Trophoblast cell (in vitro differentiated cells and primary cell): ENCODE measurements around the gene UNC93A.
A peak's percentile ranks its signal among the peaks of the same experiment; 100 is the strongest.

ENCODE experiments used
- DNase-seq, 2 donors: peaks; one replicate each; pipeline ENCODE4 v3.0.0-alpha.2; 2016
- H2AFZ ChIP-seq: 2 replicates; pipeline ENCODE4 v1.6.1; 2013; ENCODE audit warnings: low read length, moderate library complexity, mild to moderate bottlenecking; ENCODE audit not compliant: insufficient read depth, poor library complexity
- H2AK5ac ChIP-seq: 2 replicates; pipeline ENCODE4 v1.6.1; 2013; ENCODE audit warnings: mild to moderate bottlenecking, low read length
- H2BK120ac ChIP-seq: 2 replicates; pipeline ENCODE4 v1.6.1; 2013; ENCODE audit warnings: low read length, mild to moderate bottlenecking, moderate library complexity; ENCODE audit not compliant: insufficient read depth, poor library complexity
- H2BK12ac ChIP-seq: 2 replicates; pipeline ENCODE4 v1.6.1; 2013; ENCODE audit warnings: mild to moderate bottlenecking, low read length, moderate library complexity
- H2BK5ac ChIP-seq: 2 replicates; pipeline ENCODE4 v1.6.1; 2013; ENCODE audit warnings: low read length, low read depth, moderate library complexity, mild to moderate bottlenecking; ENCODE audit not compliant: poor library complexity
- H3K14ac ChIP-seq: 2 replicates; pipeline ENCODE4 v1.6.1; 2013; ENCODE audit warnings: mild to moderate bottlenecking, low read length
- H3K18ac ChIP-seq: 2 replicates; pipeline ENCODE4 v1.6.1; 2013; ENCODE audit warnings: mild to moderate bottlenecking, low read length
- H3K23ac ChIP-seq: 2 replicates; pipeline ENCODE4 v1.6.1; 2013; ENCODE audit warnings: low read length
- H3K27ac ChIP-seq: 2 replicates; pipeline ENCODE4 v1.5.1; 2013; ENCODE audit warnings: low read depth, mild to moderate bottlenecking, inconsistent platforms, low read length, moderate library complexity
- H3K27me3 ChIP-seq: 2 replicates; pipeline ENCODE4 v1.6.1; 2013; ENCODE audit warnings: inconsistent platforms, mild to moderate bottlenecking, low read length, moderate library complexity; ENCODE audit not compliant: insufficient read depth
- H3K36me3 ChIP-seq, 2 experiments: 1 replicate in 1 of 2; 2 replicates in 1 of 2; pipeline ENCODE4 v1.6.1; 2013; ENCODE audit warnings: low read length in 2 of 2, mild to moderate bottlenecking in 2 of 2, moderate library complexity in 1 of 2; ENCODE audit not compliant: insufficient read depth in 2 of 2, control insufficient read depth in 1 of 2
- H3K4ac ChIP-seq: 2 replicates; pipeline ENCODE4 v1.6.1; 2013; ENCODE audit warnings: low read depth, mild to moderate bottlenecking, low read length, moderate library complexity
- H3K4me1 ChIP-seq, 2 experiments: 1 replicate in 1 of 2; 2 replicates in 1 of 2; pipeline ENCODE4 v1.6.1; 2013; ENCODE audit warnings: low read length in 2 of 2, mild to moderate bottlenecking in 2 of 2, moderate library complexity in 1 of 2; ENCODE audit not compliant: insufficient read depth in 2 of 2, control insufficient read depth in 1 of 2
- H3K4me2 ChIP-seq: 2 replicates; pipeline ENCODE4 v1.6.1; 2013; ENCODE audit warnings: inconsistent platforms, mild to moderate bottlenecking, low read length, moderate library complexity
- H3K4me3 ChIP-seq: 2 replicates; pipeline ENCODE4 v1.5.1; 2013; ENCODE audit warnings: mild to moderate bottlenecking, low read depth, low read length, inconsistent platforms
- H3K79me1 ChIP-seq: one replicate; pipeline ENCODE4 v1.6.1; 2013; ENCODE audit warnings: low read length
- H3K79me2 ChIP-seq: 2 replicates; pipeline ENCODE4 v1.6.1; 2013; ENCODE audit warnings: low read length, mild to moderate bottlenecking; ENCODE audit not compliant: control insufficient read depth, insufficient read depth, poor library complexity
- H3K9ac ChIP-seq: 2 replicates; pipeline ENCODE4 v1.6.1; 2013; ENCODE audit warnings: mild to moderate bottlenecking, low read length
- H3K9me3 ChIP-seq: 2 replicates; pipeline ENCODE4 v1.6.1; 2013; ENCODE audit warnings: low read depth, mild to moderate bottlenecking, control low read depth, inconsistent platforms, low read length; ENCODE audit not compliant: insufficient read depth
- H4K12ac ChIP-seq: 2 replicates; pipeline ENCODE4 v1.6.1; 2013; ENCODE audit warnings: low read depth, mild to moderate bottlenecking, low read length, moderate library complexity
- H4K8ac ChIP-seq: 2 replicates; pipeline ENCODE4 v1.6.1; 2013; ENCODE audit warnings: low read depth, mild to moderate bottlenecking, low read length, moderate library complexity
- H4K91ac ChIP-seq: one replicate; pipeline ENCODE4 v1.6.1; 2013; ENCODE audit warnings: low read depth, mild to moderate bottlenecking, low read length, moderate library complexity
- WGBS: extraction: QIAGEN DNeasy Blood & Tissue Kit; methylation state at CpG from one replicate; pipeline ENCODE4 v1.1.7; 2013; ENCODE audit warnings: missing lambda C conversion rate; ENCODE audit not compliant: insufficient read length, insufficient coverage; ENCODE audit errors: extremely low coverage; 5-methylcytosine and 5-hydroxymethylcytosine counted together

The UNC93A gene

DNA sequence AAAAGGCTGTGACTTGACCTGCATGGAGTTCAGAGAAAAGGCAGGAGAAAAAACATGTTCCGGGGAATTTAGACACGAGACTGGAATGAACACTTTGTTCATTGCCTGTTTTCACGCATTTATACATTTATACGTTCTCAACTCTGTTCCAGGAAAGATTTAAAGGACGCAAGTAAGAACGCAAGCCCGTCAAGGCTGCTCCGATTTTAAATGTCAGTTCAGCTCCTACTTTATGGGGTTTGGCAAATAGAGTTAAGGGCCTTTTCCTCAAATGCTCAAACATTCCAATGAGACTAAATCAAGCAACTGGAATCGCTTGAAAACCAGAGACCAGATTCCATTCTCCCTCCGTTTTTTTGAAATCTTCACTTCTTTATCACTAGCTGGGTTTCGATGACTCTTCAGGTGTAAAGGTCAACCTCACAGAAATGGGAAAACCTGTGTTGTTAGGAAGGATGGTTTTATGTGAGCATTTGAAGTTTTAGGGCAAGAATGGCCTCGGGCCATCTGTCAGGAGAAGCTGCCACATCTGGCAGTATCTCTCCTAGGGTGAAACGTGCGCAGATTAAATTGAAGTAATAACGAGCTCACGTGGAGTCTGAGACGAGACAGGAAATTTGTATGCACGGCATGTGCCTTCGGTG is 58.6 kb downstream of the UNC93A start:
- no peak overlapping the region for H3K4me2 ChIP-seq
- WGBS, result no CpG with 5 or more reads among the region's 19 CpGs
- H4K91ac ChIP-seq, result no peak overlapping the region
- no peak overlapping the region for H3K27ac ChIP-seq
- H2AFZ ChIP-seq, result no peak overlapping the region
- H3K4ac ChIP-seq, result no peak overlapping the region
- DNase-seq, result no peak
- no peaks in the 10 kb centered on the region for H3K36me3 ChIP-seq
- no peak overlapping the region for H3K9ac ChIP-seq
- H2BK12ac ChIP-seq, result no peak overlapping the region
- H3K79me1 ChIP-seq, result no peaks in the 10 kb centered on the region
- no peaks in the 10 kb centered on the region for H3K79me2 ChIP-seq
- no peak overlapping the region for H2BK120ac ChIP-seq
- no peak overlapping the region for H3K4me3 ChIP-seq
- H2BK5ac ChIP-seq, result no peak overlapping the region
- H4K8ac ChIP-seq, result no peak overlapping the region
- H3K18ac ChIP-seq, result no peak overlapping the region
- H4K12ac ChIP-seq, result no peak overlapping the region
- no peaks in the 10 kb centered on the region for H3K27me3 ChIP-seq
- peaks cover 1% of the 10 kb centered on the region for H3K9me3 ChIP-seq
- no peak overlapping the region for H3K14ac ChIP-seq
- H3K23ac ChIP-seq, result no peak overlapping the region
- H3K4me1 ChIP-seq, result peaks cover 2 to 5% of the 10 kb centered on the region in 2 experiments
- H2AK5ac ChIP-seq, result no peak overlapping the region

GRCh38 chr6:167350275-167350696 is 59.2 kb downstream of the UNC93A start:
- no peak overlapping the region for H2AK5ac ChIP-seq
- H3K18ac ChIP-seq, result no peak overlapping the region
- no peak overlapping the region for H4K8ac ChIP-seq
- H4K12ac ChIP-seq, result no peak overlapping the region
- H3K23ac ChIP-seq, result no peak overlapping the region
- no peak for DNase-seq
- peak overlapping the region; percentile 78 for H3K4me2 ChIP-seq
- WGBS, result no CpG with 5 or more reads among the region's 22 CpGs
- H3K4me3 ChIP-seq, result no peak overlapping the region
- no peak overlapping the region for H3K9ac ChIP-seq
- H3K79me2 ChIP-seq, result no peaks in the 10 kb centered on the region
- no peak overlapping the region for H2BK120ac ChIP-seq
- H3K14ac ChIP-seq, result no peak overlapping the region
- no peaks in the 10 kb centered on the region for H3K79me1 ChIP-seq
- H4K91ac ChIP-seq, result no peak overlapping the region
- H2BK5ac ChIP-seq, result no peak overlapping the region
- H3K27me3 ChIP-seq, result no peaks in the 10 kb centered on the region
- H3K27ac ChIP-seq, result no peak overlapping the region
- no peaks in the 10 kb centered on the region for H3K36me3 ChIP-seq
- H2BK12ac ChIP-seq, result no peak overlapping the region
- H3K4ac ChIP-seq, result no peak overlapping the region
- H3K4me1 ChIP-seq, result peaks cover 2 to 5% of the 10 kb centered on the region in 2 experiments
- H2AFZ ChIP-seq, result no peak overlapping the region
- H3K9me3 ChIP-seq, result peaks cover 1% of the 10 kb centered on the region

- Histone ChIP-seq H3K27ac (no peak overlapping the region), H3K27me3 (no peaks in the 10 kb centered on the region), H2BK120ac (peak overlapping the region; percentile 2), H3K23ac (no peak overlapping the region), H3K4me1 (peaks cover 2 to 5% of the 10 kb centered on the region in 2 experiments), H2AFZ (peak overlapping the region; percentile 57), H2BK5ac (no peak overlapping the region), H3K36me3 (no peaks in the 10 kb centered on the region), H3K4ac (no peak overlapping the region), H4K91ac (peak overlapping the region; percentile 25), H3K9ac (no peak overlapping the region), H3K79me1 (no peaks in the 10 kb centered on the region), H3K14ac (peak overlapping the region; percentile 1), H3K79me2 (no peaks in the 10 kb centered on the region), H3K18ac (peak overlapping the region; percentile 3), H2AK5ac (no peak overlapping the region), H3K4me2 (peak overlapping the region; percentile 78), H3K9me3 (peaks cover 1% of the 10 kb centered on the region), H2BK12ac (peak overlapping the region; percentile 19), H4K12ac (no peak overlapping the region), H4K8ac (peak overlapping the region; percentile 36), H3K4me3 (peak overlapping the region; percentile 55)
- no CpG with 5 or more reads among the region's 62 CpGs for WGBS
- DNase-seq, result peak; percentile 7 to 61
Measured at GRCh38 chr6:167350731-167351655, 59.9 kb downstream of the UNC93A start.

GRCh38 chr6:167351656-167352345 is 60.7 kb downstream of the UNC93A start:
- Histone ChIP-seq H2AFZ (no peak overlapping the region), H4K12ac (no peak overlapping the region), H4K8ac (no peak overlapping the region), H3K79me2 (no peaks in the 10 kb centered on the region), H3K4ac (no peak overlapping the region), H3K27me3 (no peaks in the 10 kb centered on the region), H2BK120ac (no peak overlapping the region), H3K27ac (no peak overlapping the region), H3K79me1 (no peaks in the 10 kb centered on the region), H3K9me3 (peaks cover 1% of the 10 kb centered on the region), H3K18ac (no peak overlapping the region), H3K23ac (no peak overlapping the region), H3K9ac (no peak overlapping the region), H2BK5ac (no peak overlapping the region), H3K4me1 (peaks cover 2 to 5% of the 10 kb centered on the region in 2 experiments), H3K4me2 (peak overlapping the region; percentile 78), H2AK5ac (no peak overlapping the region), H3K36me3 (no peaks in the 10 kb centered on the region), H3K14ac (no peak overlapping the region), H4K91ac (no peak overlapping the region), H3K4me3 (no peak overlapping the region), H2BK12ac (no peak overlapping the region)
- no CpG with 5 or more reads among the region's 13 CpGs for WGBS
- DNase-seq, result no peak
